Mononuclear cell (primary cell): ENCODE data around the gene ZNF398. TPM values are rescaled to one million over a fixed set of nuclear protein-coding genes. Genes with fewer than 3 reads are reported as not detected.
"Not testable (repeated sequence)": the region's sequence is repeated elsewhere in the genome, so short reads cannot be mapped to it uniquely, and the experiment has no call there.

Experiments
- H3K27me3 ChIP-seq: 2 replicates; pipeline ENCODE4 v1.6.0; 2011; ENCODE audit warnings: low read length, control low read depth; ENCODE audit not compliant: insufficient read depth
- H3K4me1 ChIP-seq: 2 replicates; pipeline ENCODE4 v1.5.1; 2011; ENCODE audit warnings: mild to moderate bottlenecking, low read length, control low read depth; ENCODE audit not compliant: insufficient read depth
- H3K4me3 ChIP-seq: 2 replicates; pipeline ENCODE4 v1.5.1; 2011; ENCODE audit warnings: mild to moderate bottlenecking, low read length, moderate library complexity
- H3K9me3 ChIP-seq: 2 replicates; pipeline ENCODE4 v1.5.1; 2011; ENCODE audit warnings: low read depth, mild to moderate bottlenecking, control low read depth, low read length
- total RNA-seq: library from RNA; depleted of rRNA; stranded (reverse); fragments of >200 nt; gene quantifications from one replicate; pipeline ENCODE4 v1.2.3, GENCODE V29; 2012

The ZNF398 gene
- total RNA-seq, 1 donor, result 18.7 TPM

DNA sequence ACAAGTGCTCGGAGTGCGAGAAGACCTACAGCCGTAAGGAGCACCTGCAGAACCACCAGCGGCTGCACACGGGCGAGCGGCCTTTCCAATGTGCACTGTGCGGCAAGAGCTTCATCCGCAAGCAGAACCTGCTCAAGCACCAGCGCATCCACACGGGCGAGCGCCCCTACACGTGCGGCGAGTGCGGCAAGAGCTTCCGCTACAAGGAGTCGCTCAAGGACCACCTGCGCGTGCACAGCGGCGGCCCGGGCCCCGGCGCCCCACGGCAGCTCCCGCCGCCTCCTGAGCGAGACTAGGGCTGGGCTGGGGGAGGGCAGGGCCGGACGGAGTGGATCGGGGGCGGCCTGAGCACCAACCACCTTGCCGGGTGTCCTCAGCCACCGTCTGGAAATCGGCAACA lies 77.1 kb downstream of the ZNF398 start:
- no peak overlapping the region for H3K4me3 ChIP-seq
- H3K27me3 ChIP-seq, result no peaks in the 10 kb centered on the region
- no peaks in the 10 kb centered on the region for H3K9me3 ChIP-seq
- H3K4me1 ChIP-seq, result no peaks in the 10 kb centered on the region

GRCh38 chr7:149225106-149225505 lies 77.9 kb downstream of the ZNF398 start:
- Histone ChIP-seq H3K4me3 (no peak overlapping the region), H3K27me3 (no peaks in the 10 kb centered on the region), H3K4me1 (no peaks in the 10 kb centered on the region), H3K9me3 (no peaks in the 10 kb centered on the region)

GRCh38 chr7:149225656-149226055 lies 78.4 kb downstream of the ZNF398 start:
- no peaks in the 10 kb centered on the region for H3K4me1 ChIP-seq
- H3K4me3 ChIP-seq, result no peak overlapping the region
- no peaks in the 10 kb centered on the region for H3K9me3 ChIP-seq
- H3K27me3 ChIP-seq, result no peaks in the 10 kb centered on the region

DNA sequence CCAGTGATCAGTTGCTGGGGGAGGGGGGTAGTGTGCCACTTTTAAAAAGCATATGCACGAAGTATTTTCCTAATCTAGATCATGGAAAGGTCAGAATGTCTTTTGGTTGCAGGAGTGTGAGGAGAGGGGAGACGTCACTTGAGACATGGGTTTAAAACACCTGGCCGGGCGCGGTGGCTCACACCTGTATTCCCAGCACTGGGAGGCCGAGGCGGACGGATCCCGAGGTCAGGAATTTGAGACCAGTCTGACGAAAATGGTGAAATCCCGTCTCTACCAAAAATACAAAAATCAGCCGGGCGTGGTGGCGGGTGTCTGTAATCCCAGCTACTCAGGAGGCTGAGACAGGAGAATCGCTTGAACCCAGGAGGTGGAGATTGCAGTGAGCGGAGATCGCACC lies 79.1 kb downstream of the ZNF398 start:
- not testable (repeated sequence) for H3K4me1 ChIP-seq, H3K9me3 ChIP-seq, H3K27me3 ChIP-seq, H3K4me3 ChIP-seq

GRCh38 chr7:149226840-149227494 lies 79.7 kb downstream of the ZNF398 start:
- no peaks in the 10 kb centered on the region for H3K9me3 ChIP-seq
- no peaks in the 10 kb centered on the region for H3K27me3 ChIP-seq

DNA sequence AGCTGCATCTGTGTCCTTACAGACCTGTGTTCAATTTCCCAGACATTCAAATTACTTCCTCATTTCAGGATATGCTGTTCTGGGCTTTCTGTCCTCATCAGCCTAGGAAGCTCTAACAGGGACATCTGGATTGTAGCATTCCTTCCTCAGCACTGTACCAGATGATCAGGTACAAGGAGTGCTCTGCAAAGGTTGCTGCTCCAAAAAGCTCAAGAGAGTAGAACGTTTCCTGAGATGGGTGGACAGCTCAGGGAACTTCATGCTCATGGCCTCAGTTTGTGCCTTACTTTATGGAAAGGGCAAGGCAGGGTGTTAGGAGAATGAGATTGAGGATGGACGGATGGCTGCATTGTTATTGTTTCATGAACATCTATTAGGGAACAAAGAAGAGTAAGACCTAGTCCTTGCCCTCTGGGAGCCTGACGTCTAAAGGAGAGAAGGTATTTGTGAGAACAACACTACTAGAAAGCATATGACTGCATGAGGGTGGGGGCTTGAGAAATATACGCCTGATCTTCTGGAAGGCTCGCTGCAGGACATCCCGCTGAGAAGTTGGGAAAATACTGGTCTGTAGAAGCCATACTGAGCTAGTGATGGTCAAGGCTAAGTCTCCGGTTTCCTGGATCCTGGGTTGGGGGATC lies 81.7 kb downstream of the ZNF398 start:
- Histone ChIP-seq H3K9me3 (no peaks in the 10 kb centered on the region), H3K4me3 (no peak overlapping the region), H3K4me1 (no peaks in the 10 kb centered on the region), H3K27me3 (no peaks in the 10 kb centered on the region)

More at GRCh38 chr7:149226840-149227494, 79.7 kb downstream of the ZNF398 start:
- no peaks in the 10 kb centered on the region for H3K4me1 ChIP-seq
- H3K4me3 ChIP-seq, result no peak overlapping the region

DNA sequence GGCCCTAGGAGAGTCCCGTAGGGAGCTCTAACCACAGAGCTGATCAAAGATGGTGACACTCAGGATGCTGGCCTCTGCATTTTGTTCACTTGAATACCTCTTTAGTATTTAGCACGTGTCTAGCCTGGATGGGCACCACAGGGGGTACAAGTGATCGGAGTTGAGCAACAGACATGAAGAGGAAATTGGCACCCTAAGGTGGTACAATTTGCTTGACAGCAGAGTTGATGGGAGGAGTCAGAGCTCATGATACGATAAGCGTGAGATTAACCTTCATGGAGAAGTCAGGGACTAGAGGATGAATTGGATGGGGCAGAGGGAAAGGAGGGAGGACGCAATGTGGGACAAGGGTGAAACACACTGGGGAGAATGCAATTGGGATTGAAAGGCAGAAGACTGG lies 82.3 kb downstream of the ZNF398 start:
- Histone ChIP-seq H3K27me3 (no peaks in the 10 kb centered on the region), H3K9me3 (no peaks in the 10 kb centered on the region), H3K4me1 (no peaks in the 10 kb centered on the region), H3K4me3 (no peak overlapping the region)

DNA sequence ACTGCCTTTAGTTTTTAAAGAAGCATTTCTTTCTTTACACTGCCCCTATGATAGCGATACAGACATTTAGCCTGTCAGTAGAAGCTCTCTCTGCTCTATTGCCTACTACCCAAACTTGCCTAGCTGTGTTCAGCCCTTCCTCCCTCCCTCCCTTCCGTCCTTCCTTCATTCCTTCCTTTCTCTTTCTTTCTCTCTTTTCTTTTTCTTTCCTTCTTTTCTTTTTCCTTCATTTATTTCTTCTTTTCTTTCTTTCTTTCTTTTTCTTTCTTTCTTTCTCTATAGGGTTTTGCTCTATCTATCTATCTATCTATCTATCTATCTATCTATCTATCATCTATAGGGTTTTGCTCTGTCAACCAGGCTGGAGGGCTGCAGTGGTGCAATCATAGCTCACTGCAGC lies 85.1 kb downstream of the ZNF398 start:
- no peak overlapping the region for H3K4me3 ChIP-seq
- H3K27me3 ChIP-seq, result no peaks in the 10 kb centered on the region
- no peaks in the 10 kb centered on the region for H3K4me1 ChIP-seq
- no peaks in the 10 kb centered on the region for H3K9me3 ChIP-seq

Other genes with a start within 250 kb of the ZNF398 start
- 34.9 TPM for gene PDIA4, start 118.9 kb upstream of the ZNF398 start, total RNA-seq
- 3.1 TPM for gene ZNF786, start 56.7 kb upstream of the ZNF398 start, total RNA-seq
- gene ZNF425, start 21.1 kb upstream of the ZNF398 start, total RNA-seq, result 0.10 TPM
- gene ZNF282, start 48.1 kb downstream of the ZNF398 start, total RNA-seq, result 10.7 TPM
- 9.2 TPM for gene ZNF212, start 92.2 kb downstream of the ZNF398 start, total RNA-seq
- gene ZNF783, start 114.7 kb downstream of the ZNF398 start, total RNA-seq, result 8.5 TPM